Caco-2 (cell line): ENCODE data around the gene TEC. TPM values are rescaled to one million over a fixed set of nuclear protein-coding genes. Genes with fewer than 3 reads are reported as not detected.
"Not testable (repeated sequence)": the region's sequence is repeated elsewhere in the genome, so short reads cannot be mapped to it uniquely, and the experiment has no call there.

Experiments
- BruUV-seq: library from RNA; stranded (reverse); fragments of 400-500 nt; replicated peaks from 2 replicates; lab custom pipeline; 2021; lab: Mats Ljungman, UMichigan
- CTCF ChIA-PET: fragments of 300-600 bp; sonication (Branson Sonifier 250); formaldehyde crosslinking; loops from one replicate; lab custom pipeline; 2022; ENCODE audit warnings: antibody characterized with exemption; lab: Charles Lee
- POLR2A ChIA-PET: fragments of 300-600 bp; sonication (Branson Sonifier 250); formaldehyde crosslinking; loops from one replicate; lab custom pipeline; 2022; ENCODE audit warnings: antibody characterized with exemption; lab: Charles Lee
- DNase-seq, 2 experiments: peaks; one replicate each; pipeline versions ENCODE4 v3.0.0 to v3.0.0-alpha.2; 2020 to 2022
- H3K27me3 ChIP-seq: replicated peaks from 2 replicates; pipeline ENCODE4 v1.6.0; 2011; ENCODE audit warnings: low read length; ENCODE audit not compliant: control insufficient read depth, insufficient read depth
- H3K36me3 ChIP-seq: 2 replicates; pipeline ENCODE4 v1.5.1; 2011; ENCODE audit warnings: low read length; ENCODE audit not compliant: control insufficient read depth, insufficient read depth
- H3K4me1 ChIP-seq: fragments of 250-450 bp; sonication (Bioruptor Pico); 2 replicates; pipeline ENCODE4 v1.5.1; 2020; ENCODE audit warnings: mild to moderate bottlenecking
- H3K4me3 ChIP-seq: 2 replicates; pipeline ENCODE4 v1.5.1; 2011; ENCODE audit warnings: low read depth, mild to moderate bottlenecking, control low read depth, low read length
- H3K9me3 ChIP-seq: fragments of 250-450 bp; sonication (Bioruptor Pico); 2 replicates; pipeline ENCODE4 v1.5.1; 2020; ENCODE audit warnings: mild to moderate bottlenecking, moderate library complexity
- H3K27ac Mint-ChIP-seq: one replicate; pipeline ENCODE4 v1.8.0; 2022; ENCODE audit warnings: mixed read lengths; ENCODE audit not compliant: unreplicated experiment
- H3K27me3 Mint-ChIP-seq: one replicate; pipeline ENCODE4 v1.8.0; 2022; ENCODE audit warnings: mixed read lengths; ENCODE audit not compliant: insufficient read depth, unreplicated experiment
- H3K36me3 Mint-ChIP-seq: one replicate; pipeline ENCODE4 v1.8.0; 2022; ENCODE audit warnings: mild to moderate bottlenecking, mixed read lengths; ENCODE audit not compliant: insufficient read depth, unreplicated experiment
- H3K4me1 Mint-ChIP-seq: one replicate; pipeline ENCODE4 v1.8.0; 2022; ENCODE audit warnings: low read depth, mixed read lengths; ENCODE audit not compliant: unreplicated experiment
- H3K4me3 Mint-ChIP-seq: one replicate; pipeline ENCODE4 v1.8.0; 2022; ENCODE audit warnings: mild to moderate bottlenecking, moderate library complexity, mixed read lengths; ENCODE audit not compliant: unreplicated experiment
- H3K9me3 Mint-ChIP-seq: one replicate; pipeline ENCODE4 v1.8.0; 2022; ENCODE audit warnings: mixed read lengths; ENCODE audit not compliant: unreplicated experiment
- CTCF ChIP-seq, 2 experiments: fragments of 200-600 bp in 1 of 2; IDR thresholded peaks; 1 replicate in 1 of 2; 2 replicates in 1 of 2; pipeline versions ENCODE4 v1.5.1 to v1.8.0; 2011 to 2022; ENCODE audit warnings: antibody characterized with exemption in 1 of 2, control low read depth in 1 of 2, inconsistent platforms in 1 of 2, low read depth in 1 of 2, low read length in 1 of 2, mild to moderate bottlenecking in 1 of 2, moderate library complexity in 1 of 2; ENCODE audit not compliant: insufficient read depth in 1 of 2, severe bottlenecking in 1 of 2, unreplicated experiment in 1 of 2
- intact Hi-C: fragments of 100-400 bp; cut with micrococcal nuclease; formaldehyde crosslinking; loops from one replicate; pipeline ENCODE4 v1.10.0; 2022; ENCODE audit not compliant: unreplicated experiment
- total RNA-seq: library from RNA; stranded (reverse); gene quantifications from 2 replicates; pipeline ENCODE4 v1.2.3, GENCODE V29; 2022

TEC gene
- total RNA-seq, 1 experiment from 2014 or later, result 2.0 TPM

DNA sequence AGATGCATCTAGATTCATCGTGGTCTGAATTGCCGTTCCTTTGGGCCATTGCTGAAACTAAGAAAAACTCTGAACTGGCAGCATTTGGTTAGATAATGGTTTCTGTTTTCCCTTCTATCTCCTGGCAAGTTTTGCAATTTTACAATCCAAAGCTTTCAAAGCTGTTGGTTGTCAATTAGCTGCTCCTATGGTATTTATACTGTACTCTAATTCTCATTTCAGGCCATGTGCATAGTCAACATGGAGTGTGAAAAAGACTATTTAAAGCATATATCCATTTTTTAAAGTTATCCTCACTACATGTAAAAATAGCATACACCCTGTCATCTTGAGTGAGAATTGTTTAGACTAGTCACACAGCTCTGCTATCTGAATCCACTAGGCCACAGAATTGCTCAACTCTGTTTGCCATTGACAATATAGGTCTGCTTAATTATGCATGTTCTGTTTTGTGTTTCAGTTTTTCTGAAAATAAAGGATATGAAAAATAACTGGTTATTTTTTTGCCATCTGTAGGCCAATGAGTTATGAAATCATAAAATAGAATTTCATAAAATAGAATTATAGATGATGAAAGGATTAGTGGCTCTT, 27.7 kb upstream of the TEC start:
- no peak for DNase-seq
- Mint-ChIP-seq H3K36me3 (no peaks in the 10 kb centered on the region), H3K4me3 (no peak overlapping the region), H3K27ac (no peak overlapping the region), H3K9me3 (no peaks in the 10 kb centered on the region), H3K4me1 (no peaks in the 10 kb centered on the region), H3K27me3 (peaks cover 2% of the 10 kb centered on the region)
- ChIA-PET POLR2A (no interaction called here), CTCF (no interaction called here)
- no peaks in the 10 kb centered on the region for H3K4me1 ChIP-seq
- no peak for TF ChIP-seq CTCF (IDR thresholded peaks at IDR 0.05; ENCODE audit: insufficient read depth in 1 of 2, low read depth in 1 of 2, low read length in 1 of 2, severe bottlenecking in 1 of 2, unreplicated experiment in 1 of 2)
- no peaks in the 10 kb centered on the region for H3K36me3 ChIP-seq
- BruUV-seq, result no TSS peak
- no peaks in the 10 kb centered on the region for H3K9me3 ChIP-seq
- intact Hi-C loops, result no loop called here
- H3K4me3 ChIP-seq, result no peak overlapping the region
- no peaks in the 10 kb centered on the region for H3K27me3 ChIP-seq

- POLR2A ChIA-PET, result no interaction called here
- no TSS peak for BruUV-seq
- Mint-ChIP-seq H3K27ac (no peak overlapping the region), H3K4me3 (no peak overlapping the region), H3K4me1 (no peaks in the 10 kb centered on the region), H3K27me3 (peaks cover under 1% of the 10 kb centered on the region), H3K36me3 (no peaks in the 10 kb centered on the region), H3K9me3 (no peaks in the 10 kb centered on the region)
- DNase-seq, result no peak
- intact Hi-C loops, result no loop called here
- no peaks in the 10 kb centered on the region for H3K36me3 ChIP-seq
- CTCF ChIA-PET, result interaction anchor here (1.4 kb wide), 1 partner anchor 21 kb away, joined by 5 read pairs; no protein-coding TSS in a partner anchor
- H3K9me3 ChIP-seq, result no peaks in the 10 kb centered on the region
- TF ChIP-seq CTCF (IDR thresholded peaks at IDR 0.05; ENCODE audit: insufficient read depth in 1 of 2, low read depth in 1 of 2, low read length in 1 of 2, severe bottlenecking in 1 of 2, unreplicated experiment in 1 of 2), result no peak
- H3K4me3 ChIP-seq, result no peak overlapping the region
- H3K4me1 ChIP-seq, result no peaks in the 10 kb centered on the region
- no peaks in the 10 kb centered on the region for H3K27me3 ChIP-seq
Observed at GRCh38 chr4:48296365-48296764, 26.7 kb upstream of the TEC start.

- Mint-ChIP-seq H3K36me3 (no peaks in the 10 kb centered on the region), H3K4me3 (no peak overlapping the region), H3K4me1 (no peaks in the 10 kb centered on the region), H3K27me3 (no peaks in the 10 kb centered on the region), H3K9me3 (no peaks in the 10 kb centered on the region), H3K27ac (no peak overlapping the region)
- BruUV-seq, result no TSS peak
- H3K9me3 ChIP-seq, result no peaks in the 10 kb centered on the region
- H3K36me3 ChIP-seq, result no peaks in the 10 kb centered on the region
- ChIA-PET CTCF (interaction anchor here (1.4 kb wide), 1 partner anchor 20 kb away, joined by 5 read pairs; no protein-coding TSS in a partner anchor), POLR2A (no interaction called here)
- no peak for TF ChIP-seq CTCF (IDR thresholded peaks at IDR 0.05; ENCODE audit: insufficient read depth in 1 of 2, low read depth in 1 of 2, low read length in 1 of 2, severe bottlenecking in 1 of 2, unreplicated experiment in 1 of 2)
- H3K27me3 ChIP-seq, result no peaks in the 10 kb centered on the region
- no peak overlapping the region for H3K4me3 ChIP-seq
- H3K4me1 ChIP-seq, result no peaks in the 10 kb centered on the region
- no peak for DNase-seq
- intact Hi-C loops, result no loop called here
Observed at GRCh38 chr4:48295116-48295515, 25.5 kb upstream of the TEC start.

- POLR2A ChIA-PET, intact Hi-C loops, CTCF ChIA-PET, H3K27ac Mint-ChIP-seq, H3K4me1 Mint-ChIP-seq, H3K4me3 Mint-ChIP-seq, H3K9me3 Mint-ChIP-seq, H3K27me3 ChIP-seq, H3K9me3 ChIP-seq, DNase-seq, H3K36me3 ChIP-seq, H3K4me3 ChIP-seq, BruUV-seq, H3K4me1 ChIP-seq, H3K27me3 Mint-ChIP-seq, H3K36me3 Mint-ChIP-seq: not testable (repeated sequence)
Observed at GRCh38 chr4:48292218-48292790, 22.7 kb upstream of the TEC start.
